GM12892 (cell line): ENCODE measurements around the gene ACTL7A.

Experiments
- POLR2A ChIP-seq: IDR thresholded peaks from 2 replicates; pipeline ENCODE4 v1.6.1; 2011; ENCODE audit warnings: low read depth, low read length, control low read depth
- TAF1 ChIP-seq: IDR thresholded peaks from 2 replicates; pipeline ENCODE4 v1.6.1; 2011; ENCODE audit warnings: low read depth, mild to moderate bottlenecking, control low read depth, low read length, borderline replicate concordance

DNA sequence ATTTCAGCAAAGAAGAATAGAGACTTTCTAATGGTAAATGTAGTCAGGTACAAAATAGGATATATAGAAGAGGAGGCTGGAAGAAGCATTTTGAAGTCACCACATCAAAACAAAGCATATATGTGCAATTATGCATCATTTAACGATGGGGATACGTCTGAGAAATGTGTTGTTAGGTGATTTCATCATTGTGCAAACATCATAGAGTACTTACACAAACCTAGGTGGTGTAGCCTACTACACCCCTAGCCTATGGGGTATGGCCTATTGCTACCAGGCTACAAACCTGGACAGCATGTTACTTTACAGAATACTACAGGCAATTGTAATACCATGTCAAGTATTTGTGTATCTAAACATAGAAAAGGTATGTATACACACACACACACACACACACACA lies 43.4 kb downstream of the ACTL7A start:
- no peak for TF ChIP-seq POLR2A
- TF ChIP-seq TAF1, result no peak
